GM12878 (cell line): ENCODE measurements around the gene TPPP3. TPM values are rescaled to one million over a fixed set of nuclear protein-coding genes. Genes with fewer than 3 reads are reported as not detected.

Experiments used
- ATAC-seq: fragments of 200-7000 bp; cut with Tn5 transposase; 3 replicates; pipeline ENCODE4 v1.9.1; 2020; ENCODE audit warnings: mild to moderate bottlenecking, moderate library complexity
- BruUV-seq: library from RNA; stranded (reverse); fragments of 400-500 nt; replicated peaks from 2 replicates; lab custom pipeline; 2021; lab: Mats Ljungman, UMichigan
- CTCF ChIA-PET: fragments of 300-600 bp; sonication (Branson Sonifier 250); formaldehyde crosslinking; extraction: SDS; loops from one replicate; lab custom pipeline; 2021; ENCODE audit warnings: inconsistent platforms; lab: Yijun Ruan, JAX
- POLR2A ChIA-PET: fragments of 350-600 bp; formaldehyde crosslinking; extraction: SDS; loops from one replicate; lab custom pipeline; 2021; ENCODE audit warnings: inconsistent platforms; lab: Charles Lee
- RAD21 ChIA-PET: fragments of 300-600 bp; sonication (Branson Sonifier 250); formaldehyde crosslinking; loops from one replicate; lab custom pipeline; 2023; ENCODE audit warnings: antibody characterized with exemption; ENCODE audit not compliant: unreplicated experiment; lab: Charles Lee
- SMC1A ChIA-PET: fragments of 300-600 bp; sonication (Branson Sonifier 250); formaldehyde crosslinking; loops from one replicate; lab custom pipeline; 2023; ENCODE audit not compliant: unreplicated experiment, uncharacterized antibody; lab: Charles Lee
- DNase-seq: peaks from one replicate; pipeline ENCODE4 v3.0.0-alpha.2; 2011; ENCODE audit warnings: low read depth, low spot score
- FAIRE-seq: peaks from 3 replicates; lab custom pipeline; 2011; peaks lifted over from hg19 to GRCh38; lab: Jason Lieb, UNC
- H2AFZ ChIP-seq: 2 replicates; pipeline ENCODE4 v1.6.0; 2011; ENCODE audit warnings: low read depth, low read length, control low read depth; ENCODE audit not compliant: control insufficient read depth
- H3K27ac ChIP-seq: 2 replicates; pipeline ENCODE4 v1.5.1; 2011; ENCODE audit warnings: control low read depth; ENCODE audit not compliant: control insufficient read depth, insufficient read depth
- H3K27me3 ChIP-seq, 2 experiments: replicated peaks in 1 of 2; 2 replicates each; pipeline versions ENCODE4 v1.6.0 to v1.6.1; 2011; ENCODE audit warnings: low read length in 1 of 2; ENCODE audit not compliant: control insufficient read depth in 2 of 2, insufficient read depth in 2 of 2
- H3K36me3 ChIP-seq, 2 experiments: 2 replicates each; pipeline ENCODE4 v1.5.1; 2011; ENCODE audit warnings: low read length in 1 of 2; ENCODE audit not compliant: control insufficient read depth in 2 of 2, insufficient read depth in 2 of 2
- H3K4me1 ChIP-seq: 2 replicates; pipeline ENCODE4 v1.6.1; 2011; ENCODE audit warnings: mild to moderate bottlenecking, low read length, moderate library complexity, mixed read lengths; ENCODE audit not compliant: control insufficient read depth, insufficient read depth
- H3K4me2 ChIP-seq: 2 replicates; pipeline ENCODE4 v1.6.0; 2011; ENCODE audit warnings: control low read depth; ENCODE audit not compliant: control insufficient read depth, insufficient read depth
- H3K4me3 ChIP-seq: fragments of 200-600 bp; sonication (generic); 2 replicates; pipeline ENCODE4 v1.5.1; 2016
- H3K79me2 ChIP-seq: 2 replicates; pipeline ENCODE4 v1.6.0; 2011; ENCODE audit warnings: low read length; ENCODE audit not compliant: control insufficient read depth, insufficient read depth
- H3K9ac ChIP-seq: 2 replicates; pipeline ENCODE4 v1.8.0; 2011; ENCODE audit warnings: low read length, control low read depth, mixed read lengths; ENCODE audit not compliant: control insufficient read depth, insufficient read depth
- H3K9me3 ChIP-seq: replicated peaks from 3 replicates; pipeline ENCODE4 v1.5.1; 2011; ENCODE audit warnings: mild to moderate bottlenecking, low read length; ENCODE audit not compliant: control insufficient read depth, insufficient read depth
- H4K20me1 ChIP-seq: 2 replicates; pipeline ENCODE4 v1.6.0; 2011; ENCODE audit not compliant: control insufficient read depth, insufficient read depth
- BCL11A ChIP-seq: IDR thresholded peaks from 2 replicates; pipeline ENCODE4 v1.6.1; 2011; ENCODE audit warnings: low read depth, low read length
- CHD2 ChIP-seq: IDR thresholded peaks from 2 replicates; pipeline ENCODE4 v1.6.1; 2011; ENCODE audit warnings: low read depth, low read length, improper control_type of control experiment, borderline replicate concordance
- CREB1 ChIP-seq: IDR thresholded peaks from 2 replicates; pipeline ENCODE4 v1.6.1; 2012; ENCODE audit warnings: low read depth, mild to moderate bottlenecking, inconsistent platforms
- ETV6 ChIP-seq, 2 experiments: fragments of 450-650 bp in 1 of 2; IDR thresholded peaks in 1 of 2; conservative IDR thresholded peaks in 1 of 2; 2 replicates each; pipeline ENCODE4 v1.6.1; 2014; ENCODE audit warnings: antibody characterized with exemption in 1 of 2, borderline replicate concordance in 1 of 2, low read depth in 1 of 2, mild to moderate bottlenecking in 1 of 2, moderate library complexity in 1 of 2
- HCFC1 ChIP-seq: fragments of 150-350 bp; IDR thresholded peaks from 2 replicates; pipeline ENCODE4 v1.6.1; 2014; ENCODE audit warnings: low read length
- HDGF ChIP-seq: fragments of 450-650 bp; IDR thresholded peaks from 2 replicates; pipeline ENCODE4 v1.6.1; 2016; ENCODE audit warnings: antibody characterized with exemption
- MTA3 ChIP-seq: IDR thresholded peaks from 2 replicates; pipeline ENCODE4 v1.6.1; 2012; ENCODE audit warnings: low read length, inconsistent platforms, borderline replicate concordance
- NFYA ChIP-seq: IDR thresholded peaks from 2 replicates; pipeline ENCODE4 v1.6.1; 2011; ENCODE audit warnings: low read depth, mild to moderate bottlenecking, low read length, improper control_type of control experiment, borderline replicate concordance
- NR2F1 ChIP-seq: fragments of 450-650 bp; conservative IDR thresholded peaks from 2 replicates; pipeline ENCODE4 v1.6.1; 2017; ENCODE audit warnings: mild to moderate bottlenecking
- RAD21 ChIP-seq: IDR thresholded peaks from 2 replicates; pipeline ENCODE4 v1.6.1; 2011; ENCODE audit warnings: mild to moderate bottlenecking, low read depth, low read length, moderate library complexity; ENCODE audit not compliant: insufficient read depth
- RCOR1 ChIP-seq: conservative IDR thresholded peaks from 2 replicates; pipeline ENCODE4 v1.6.1; 2012; ENCODE audit warnings: low read depth, low read length, improper control_type of control experiment
- RFX5 ChIP-seq: IDR thresholded peaks from 2 replicates; pipeline ENCODE4 v1.6.1; 2011; ENCODE audit warnings: low read depth, low read length, improper control_type of control experiment
- RUNX3 ChIP-seq: IDR thresholded peaks from 2 replicates; pipeline ENCODE4 v1.6.1; 2012; ENCODE audit warnings: low read length, inconsistent platforms
- SP1 ChIP-seq: IDR thresholded peaks from one replicate; pipeline ENCODE4 v1.6.1; 2011; ENCODE audit warnings: low read depth, low read length
- STAT3 ChIP-seq: IDR thresholded peaks from 2 replicates; pipeline ENCODE4 v1.6.1; 2011; ENCODE audit warnings: low read depth, low read length, improper control_type of control experiment
- YBX1 ChIP-seq: fragments of 450-650 bp; IDR thresholded peaks from 2 replicates; pipeline ENCODE4 v1.6.1; 2016; ENCODE audit warnings: antibody characterized with exemption
- ZNF622 ChIP-seq: fragments of 450-650 bp; IDR thresholded peaks from 2 replicates; pipeline ENCODE4 v1.6.1; 2017; ENCODE audit warnings: mild to moderate bottlenecking, inconsistent platforms
- WGBS: methylation state at CpG from one replicate; pipeline ENCODE4 v1.1.6; 2016; ENCODE audit warnings: low lambda C conversion rate; ENCODE audit not compliant: insufficient replicate concordance, insufficient coverage; ENCODE audit errors: missing lambda C conversion rate; 5-methylcytosine and 5-hydroxymethylcytosine counted together
- in situ Hi-C: fragments of 300-500 bp; cut with MboI; formaldehyde crosslinking; loops from 9 replicates; pipeline ENCODE4 v1.14.3; 2018; ENCODE audit warnings: mixed read lengths
- intact Hi-C: fragments of 100-400 bp; cut with micrococcal nuclease; formaldehyde crosslinking; loops from one replicate; pipeline ENCODE4 v1.14.2; 2022; ENCODE audit not compliant: unreplicated experiment
- polyA plus RNA-seq, 11 experiments: library from polyadenylated mRNA; depleted of rRNA in 4 of 11; unstranded in 6 of 11; stranded (reverse) in 5 of 11; fragments of >200 nt; fragmentation: Nextera tagmentation in 4 of 11; fragmentation: Illumina TruSeq in 1 of 11; extraction: Ambion mirVana in 4 of 11; extraction: Trizol in 1 of 11; gene quantifications; 1 replicate in 1 of 11; 2 replicates in 10 of 11; pipeline versions ENCODE4 v1.2.1 to v1.2.3, GENCODE V29; 2011 to 2016; ENCODE audit warnings: inconsistent platforms in 2 of 11, missing spikeins in 2 of 11, low read depth in 1 of 11
- total RNA-seq, 4 experiments: library from RNA; depleted of rRNA in 3 of 4; stranded (reverse); fragments of >200 nt in 3 of 4; fragmentation: Illumina TruSeq in 1 of 4; extraction: Trizol in 1 of 4; gene quantifications; 2 replicates each; pipeline versions ENCODE4 v1.2.1 to v1.2.3, GENCODE V29; 2013 to 2021
- TF ChIP-seq, protein P1 (sequence below): IDR thresholded peaks from 2 replicates; pipeline ENCODE4 v1.6.1; 2012; ENCODE audit warnings: low read depth, low read length, improper control_type of control experiment
- TF ChIP-seq, protein P2 (sequence below): IDR thresholded peaks from 2 replicates; pipeline ENCODE4 v1.6.1; 2011; ENCODE audit warnings: low read depth, mild to moderate bottlenecking, low read length, moderate library complexity, borderline replicate concordance; ENCODE audit errors: extremely low read depth

Gene TPPP3
- total and polyA plus RNA-seq, 10 of the 15 experiments (the other 5 are each of a cell fraction or from before 2014, with no cell fraction given) = 0.14 TPM; not detected in 9

- TF ChIP-seq, protein P1, sequence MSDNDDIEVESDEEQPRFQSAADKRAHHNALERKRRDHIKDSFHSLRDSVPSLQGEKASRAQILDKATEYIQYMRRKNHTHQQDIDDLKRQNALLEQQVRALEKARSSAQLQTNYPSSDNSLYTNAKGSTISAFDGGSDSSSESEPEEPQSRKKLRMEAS = no peak
- TF ChIP-seq YBX1 = no peak
- no peak for TF ChIP-seq ETV6 (conservative IDR thresholded peaks at IDR 0.05 in 1 of 2, IDR thresholded peaks at IDR 0.05 in 1 of 2; ENCODE audit: borderline replicate concordance in 1 of 2, low read depth in 1 of 2)
These were observed 47.9 kb downstream of the TPPP3 start (continued) for GRCh38 chr16:67345401-67345800.

DNA sequence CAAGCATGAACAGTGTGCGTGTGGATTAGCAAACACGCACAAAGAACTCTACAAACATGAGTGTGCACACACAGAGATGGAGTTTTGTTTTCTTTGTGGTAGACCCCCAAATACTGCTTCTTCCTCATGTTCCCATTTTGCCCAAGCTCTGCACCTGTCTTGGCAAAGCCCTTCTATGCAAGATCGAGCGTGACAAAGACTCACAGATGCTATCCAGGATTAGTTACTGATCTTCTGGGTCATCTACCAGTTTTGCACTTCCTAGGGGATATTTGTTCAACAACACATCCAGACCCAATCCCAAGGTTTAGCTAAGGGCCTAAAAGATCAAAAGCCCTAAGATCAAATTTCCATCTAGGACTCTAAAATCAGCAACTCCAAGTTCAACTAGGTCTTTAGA, 50.7 kb downstream of the TPPP3 start:
- Histone ChIP-seq H3K4me1 (no peaks in the 10 kb centered on the region), H3K9ac (no peak overlapping the region), H3K4me3 (no peak overlapping the region), H3K27me3 (no peaks in the 10 kb centered on the region), H2AFZ (no peak overlapping the region), H3K9me3 (no peaks in the 10 kb centered on the region), H4K20me1 (no peaks in the 10 kb centered on the region), H3K36me3 (no peaks in the 10 kb centered on the region), H3K79me2 (no peaks in the 10 kb centered on the region), H3K27ac (no peak overlapping the region), H3K4me2 (no peak overlapping the region)
- ChIA-PET CTCF (no interaction called here), POLR2A (no interaction called here), SMC1A (no interaction called here), RAD21 (no interaction called here)
- in situ Hi-C loops (no loop called here), intact Hi-C loops (no loop called here)
- ATAC-seq (no peak), FAIRE-seq (no peak), DNase-seq (no peak)
- BruUV-seq = no TSS peak
- 73% methylated on average over 4 of the region's 4 CpGs for whole genome bisulfite sequencing
- TF ChIP-seq, protein P1 = no peak
- no peak for TF ChIP-seq RFX5

GRCh38 chr16:67341250-67341649, 52.0 kb downstream of the TPPP3 start:
- H3K9me3 ChIP-seq = no peaks in the 10 kb centered on the region
- H2AFZ ChIP-seq = no peak overlapping the region
- H4K20me1 ChIP-seq = no peaks in the 10 kb centered on the region
- ATAC-seq (no peak), FAIRE-seq (no peak), DNase-seq (no peak)
- H3K36me3 ChIP-seq = no peaks in the 10 kb centered on the region
- H3K4me1 ChIP-seq = no peaks in the 10 kb centered on the region
- no TSS peak for BruUV-seq
- ChIA-PET CTCF (no interaction called here), SMC1A (no interaction called here), POLR2A (no interaction called here), RAD21 (no interaction called here)
- no peak overlapping the region for H3K27ac ChIP-seq
- no peaks in the 10 kb centered on the region for H3K79me2 ChIP-seq
- in situ Hi-C loops (no loop called here), intact Hi-C loops (no loop called here)
- no peak overlapping the region for H3K4me2 ChIP-seq
- H3K27me3 ChIP-seq = no peaks in the 10 kb centered on the region
- H3K9ac ChIP-seq = no peak overlapping the region
- 33% methylated on average over 3 of the region's 3 CpGs for WGBS
- H3K4me3 ChIP-seq = no peak overlapping the region
- TF ChIP-seq STAT3 (no peak), ZNF622 (no peak), RAD21 (no peak), CHD2 (no peak), YBX1 (no peak), CREB1 (no peak), BCL11A (no peak), HDGF (no peak), RCOR1 (no peak), HCFC1 (no peak), NR2F1 (no peak), MTA3 (no peak), RUNX3 (no peak), NFYA (no peak), SP1 (no peak)
- TF ChIP-seq, protein P2, sequence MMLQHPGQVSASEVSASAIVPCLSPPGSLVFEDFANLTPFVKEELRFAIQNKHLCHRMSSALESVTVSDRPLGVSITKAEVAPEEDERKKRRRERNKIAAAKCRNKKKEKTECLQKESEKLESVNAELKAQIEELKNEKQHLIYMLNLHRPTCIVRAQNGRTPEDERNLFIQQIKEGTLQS = no peak
